ENCODE results near the gene LRRC59.

- TF ChIP-seq POLR2AphosphoS5 (IDR thresholded peaks at IDR 0.05; ENCODE audit: low read depth) (no peak), CTCF (IDR thresholded peaks at IDR 0.05; ENCODE audit: insufficient read depth, low read length) (no peak), SPI1 (IDR thresholded peaks at IDR 0.05; ENCODE audit: borderline replicate concordance, low read depth) (no peak)
Measured at GRCh38 chr17:50339381-50339780, 57.9 kb downstream of the LRRC59 start.

Measured in HL-60 (cell line).